HG03460 (cell line): ENCODE data around the gene TMEM175.

ENCODE experiments used
- ATAC-seq: cut with Tn5 transposase; IDR thresholded peaks from one replicate; pipeline ENCODE4 v1.9.1; 2021; ENCODE audit not compliant: unreplicated experiment

The TMEM175 gene

DNA sequence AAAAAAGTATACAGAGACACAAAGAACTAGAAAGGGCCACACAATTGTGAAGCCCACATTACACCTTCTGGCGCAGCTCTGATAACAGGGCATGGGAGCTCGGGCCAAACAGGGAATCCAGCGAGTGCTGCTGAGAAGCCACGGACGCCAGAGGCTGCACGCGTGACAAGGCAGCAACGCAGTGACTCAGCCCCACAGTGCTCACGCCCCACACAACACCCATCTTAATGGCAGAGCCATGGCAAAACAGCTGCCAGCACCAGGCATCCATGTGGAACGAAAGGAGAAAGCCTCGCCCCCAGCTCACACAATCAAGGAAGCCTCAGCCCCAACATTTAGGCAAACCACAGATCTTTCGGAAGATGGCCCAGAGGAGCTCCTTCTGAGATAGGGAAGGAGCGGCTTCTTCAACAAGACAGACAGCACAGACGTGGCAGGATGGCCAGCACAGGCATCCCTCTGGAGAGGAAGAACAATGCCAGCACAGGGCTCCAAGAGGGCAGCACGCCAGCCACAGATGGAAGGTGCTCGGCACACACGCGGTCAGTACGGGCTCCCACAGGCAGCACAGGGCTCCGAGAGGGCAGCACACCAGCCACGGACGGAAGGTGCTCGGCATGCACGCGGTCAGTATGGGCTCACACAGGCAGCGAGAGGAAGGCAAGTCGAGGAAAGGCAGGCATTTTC is 33.2 kb upstream of the TMEM175 start:
- no peak for ATAC-seq

DNA sequence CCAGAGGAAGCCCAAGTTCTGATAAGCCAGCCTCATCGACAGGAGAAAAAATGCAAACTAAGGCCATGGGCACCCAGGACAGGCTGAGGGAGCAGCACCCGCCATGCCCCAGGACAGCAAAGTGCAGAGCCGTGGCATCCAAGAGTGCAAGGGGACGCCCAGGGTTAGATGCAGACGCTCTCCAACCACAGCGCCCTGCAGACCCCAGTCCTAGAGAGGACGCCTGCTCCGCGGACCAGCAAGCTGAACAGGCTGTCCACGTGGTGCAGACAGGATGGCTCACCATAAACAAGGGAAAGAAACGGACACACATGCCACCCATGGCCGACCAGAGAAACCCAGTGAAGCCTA is 32.7 kb upstream of the TMEM175 start:
- ATAC-seq: no peak

DNA sequence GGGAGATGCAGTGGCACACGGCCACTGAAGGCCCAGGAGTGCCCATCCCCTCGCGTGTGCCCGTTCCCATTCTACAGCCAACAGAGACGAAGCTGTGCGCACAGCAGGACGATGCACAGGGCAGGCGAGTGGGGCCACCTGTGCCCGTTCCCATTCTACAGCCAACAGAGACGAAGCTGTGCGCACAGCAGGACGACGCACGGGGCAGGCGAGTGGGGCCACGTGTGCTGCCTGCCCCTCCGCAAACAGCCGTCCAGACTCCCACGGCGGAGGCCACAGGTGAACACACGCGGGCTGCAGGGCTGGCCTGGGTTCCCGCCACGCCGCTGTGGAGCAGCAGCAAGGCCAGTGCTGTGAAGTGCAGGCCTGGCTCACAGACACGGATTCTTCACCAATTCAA is 32.2 kb upstream of the TMEM175 start:
- no peak for ATAC-seq

DNA sequence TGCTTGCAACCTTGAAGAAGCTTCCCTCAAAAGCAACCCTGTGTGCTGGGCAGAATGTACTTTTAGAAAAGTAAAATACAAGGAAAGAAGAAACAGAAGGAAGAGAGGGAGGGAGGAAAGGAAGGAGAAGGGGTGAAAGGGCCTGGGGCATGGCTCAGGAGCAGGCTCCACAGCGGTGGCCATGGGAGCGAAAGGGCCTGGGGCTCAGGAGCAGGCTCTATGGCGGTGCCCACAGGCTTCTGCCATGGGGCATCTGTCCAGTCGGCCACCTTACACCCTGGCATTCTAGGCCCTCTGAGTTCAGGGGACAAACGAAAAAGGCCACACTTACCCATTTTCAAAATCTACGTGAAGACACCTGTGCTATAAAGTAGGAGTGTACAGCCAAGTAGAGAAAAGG is 31.5 kb upstream of the TMEM175 start:
- ATAC-seq: no peak

DNA sequence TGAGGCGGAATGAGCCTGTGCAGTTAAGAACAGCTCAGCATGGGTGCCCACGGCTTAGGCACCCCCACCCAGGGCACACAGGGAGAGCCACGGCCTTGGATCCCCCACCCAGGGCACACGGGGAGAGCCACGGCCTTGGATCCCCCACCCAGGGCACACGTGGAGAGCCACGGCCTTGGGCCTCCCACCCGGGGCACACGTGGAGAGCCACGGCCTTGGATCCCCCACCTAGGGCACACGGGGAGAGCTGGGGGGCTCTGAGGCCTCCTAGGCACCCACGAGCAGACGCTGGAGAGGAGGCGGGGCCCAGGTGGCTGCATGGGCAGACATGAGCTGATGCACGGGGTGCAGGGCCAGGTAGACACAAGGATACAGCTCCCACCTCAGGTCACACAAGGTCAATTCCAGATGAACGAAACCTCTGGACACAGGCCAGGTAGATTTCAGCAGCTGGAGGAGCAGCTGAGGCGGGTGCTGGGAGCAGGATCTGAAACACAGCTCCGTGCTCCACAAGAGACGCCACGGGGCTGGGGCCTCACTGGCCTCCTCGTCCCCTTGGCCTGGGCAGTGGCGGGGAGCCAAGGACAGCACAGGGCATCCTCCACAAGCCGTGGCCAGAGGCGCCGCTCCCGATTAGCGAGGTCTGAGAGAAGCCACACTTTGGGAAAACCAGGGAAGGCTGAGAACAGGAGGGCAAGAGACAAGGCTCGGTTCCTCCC is 30.9 kb upstream of the TMEM175 start:
- no peak for ATAC-seq

DNA sequence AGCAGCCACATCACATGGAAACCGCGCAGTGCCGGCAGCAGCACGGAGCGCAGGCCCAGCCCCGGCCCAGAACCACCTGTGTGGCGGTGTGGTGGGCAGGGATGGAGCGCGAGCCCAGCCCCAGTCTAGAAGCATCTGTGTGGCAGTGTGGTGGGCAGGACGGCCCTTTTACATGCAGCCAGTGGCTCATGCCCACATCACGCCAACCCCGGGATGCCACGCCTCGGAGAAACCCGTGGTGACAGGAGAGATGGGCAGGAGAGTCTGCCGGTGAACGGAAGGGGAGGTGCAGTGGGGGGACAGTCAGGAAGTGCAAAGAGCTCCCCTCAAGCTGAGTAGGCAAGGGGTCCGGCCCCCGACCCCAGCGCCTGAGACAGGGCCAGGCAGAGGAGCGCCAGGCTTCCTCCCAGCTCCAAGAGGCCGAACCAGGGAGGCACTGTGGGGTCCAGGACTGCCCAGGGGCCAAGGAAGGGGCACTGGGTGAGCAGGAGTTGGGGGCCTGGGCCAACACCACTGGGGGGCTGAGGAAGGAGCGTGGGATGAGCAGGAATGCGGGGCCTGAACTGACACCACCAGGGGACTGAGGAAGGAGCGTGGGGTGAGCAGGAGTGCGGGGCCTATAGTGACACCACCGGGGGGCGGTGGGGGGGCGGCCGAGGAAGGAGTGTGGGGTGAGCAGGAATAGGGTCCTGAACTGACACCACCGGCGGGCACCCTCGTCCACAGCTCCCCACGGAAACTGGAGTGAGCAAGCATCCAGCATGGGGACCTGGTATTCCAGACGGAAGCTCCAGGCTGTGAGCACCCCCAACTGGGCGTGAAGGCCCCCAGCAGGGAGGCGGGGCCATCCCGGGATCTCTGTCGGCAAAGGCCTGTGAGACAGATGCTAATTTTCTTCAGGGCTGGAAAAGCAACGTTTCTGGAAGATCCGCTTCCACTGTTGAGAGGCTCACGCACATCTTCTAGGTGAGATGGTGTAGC is 28.9 kb upstream of the TMEM175 start:
- ATAC-seq: no peak

DNA sequence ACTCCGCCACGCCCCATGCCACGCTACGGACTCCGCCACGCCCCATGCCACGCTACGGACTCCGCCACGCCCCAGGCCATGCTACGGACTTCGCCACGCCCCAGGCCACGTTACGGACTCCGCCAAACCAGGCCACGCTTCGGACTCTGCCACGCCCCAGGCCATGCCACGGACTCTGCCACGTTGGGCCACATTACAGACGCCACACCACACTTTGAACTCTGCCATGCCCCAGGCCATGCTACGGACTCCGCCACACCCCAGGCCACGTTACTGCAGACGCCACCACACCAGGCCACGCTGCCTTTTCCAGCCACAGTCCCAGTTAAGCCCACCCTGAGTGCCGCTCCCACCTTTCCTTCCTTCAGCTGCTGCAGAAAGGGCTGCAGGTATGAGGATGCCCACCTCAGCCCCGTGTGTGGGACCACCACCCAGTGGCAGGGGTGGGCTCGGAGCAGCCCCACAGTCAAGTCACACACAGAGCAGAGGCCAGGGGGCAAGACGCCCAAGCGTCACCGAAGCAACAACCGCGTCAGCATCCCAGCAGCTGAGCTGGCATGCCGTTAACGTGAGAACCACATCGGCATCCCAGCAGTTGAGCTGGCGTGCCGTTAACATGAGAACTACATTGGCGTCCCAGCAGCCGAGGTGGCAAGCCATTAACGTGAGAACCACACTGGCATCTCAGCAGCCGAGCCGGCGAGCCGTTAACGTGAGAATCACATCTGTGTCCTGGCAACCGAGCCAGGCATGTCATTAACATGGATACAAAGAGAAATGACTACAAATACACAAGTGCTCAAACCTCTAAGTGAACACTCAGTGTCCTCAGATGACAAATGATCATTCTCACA is 26.5 kb upstream of the TMEM175 start:
- ATAC-seq: no peak

DNA sequence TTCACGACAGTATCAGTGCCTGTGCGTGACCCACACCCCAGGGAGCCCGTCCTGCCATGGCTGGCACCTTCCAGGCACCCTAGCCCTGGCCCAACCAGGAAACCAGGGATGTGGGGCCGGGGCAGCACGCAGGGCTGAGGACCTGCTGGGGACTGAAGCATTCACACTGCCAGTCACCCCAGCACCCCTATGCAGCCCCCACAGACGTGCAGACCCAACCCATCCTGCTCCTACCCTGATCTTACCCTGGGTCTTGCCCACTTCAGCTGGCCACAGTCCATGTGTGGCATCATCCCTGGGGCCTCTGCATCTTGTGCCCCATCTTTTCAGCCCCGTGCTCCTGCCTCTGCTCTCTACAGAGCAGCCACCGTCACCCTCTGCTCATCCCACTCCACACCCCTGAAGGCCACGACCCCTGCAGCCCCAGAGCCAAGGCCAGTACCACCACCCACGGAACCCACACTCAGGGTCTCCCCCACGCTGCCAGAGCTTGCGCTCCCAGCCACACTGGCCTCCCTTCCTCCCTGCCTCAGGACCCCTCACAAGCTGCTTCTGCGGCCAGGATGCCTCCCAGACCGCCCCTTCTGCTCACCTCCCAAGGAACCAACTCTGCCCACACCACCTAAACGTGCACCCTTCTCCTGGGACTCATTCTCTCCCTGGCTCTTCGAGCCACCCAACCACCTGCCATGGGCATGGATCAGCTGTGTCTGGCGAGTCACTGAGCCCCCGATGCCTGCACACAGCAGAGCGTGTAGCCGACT is 25.7 kb upstream of the TMEM175 start:
- no peak for ATAC-seq

DNA sequence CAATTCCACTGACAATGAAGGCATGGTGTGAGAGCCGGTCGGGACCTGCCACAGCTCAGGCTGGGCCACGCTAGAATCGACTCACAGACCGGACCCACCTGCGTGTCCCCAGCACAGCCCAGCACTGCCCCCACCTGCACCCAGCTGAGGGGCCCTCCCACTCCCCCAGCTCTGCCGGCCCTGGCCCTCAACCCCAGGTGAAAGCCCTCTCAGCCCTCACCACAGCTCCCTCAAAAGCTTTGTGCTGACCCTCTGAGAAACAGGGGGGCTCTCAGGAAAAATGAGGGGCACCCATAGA is 25.2 kb upstream of the TMEM175 start:
- ATAC-seq: no peak

DNA sequence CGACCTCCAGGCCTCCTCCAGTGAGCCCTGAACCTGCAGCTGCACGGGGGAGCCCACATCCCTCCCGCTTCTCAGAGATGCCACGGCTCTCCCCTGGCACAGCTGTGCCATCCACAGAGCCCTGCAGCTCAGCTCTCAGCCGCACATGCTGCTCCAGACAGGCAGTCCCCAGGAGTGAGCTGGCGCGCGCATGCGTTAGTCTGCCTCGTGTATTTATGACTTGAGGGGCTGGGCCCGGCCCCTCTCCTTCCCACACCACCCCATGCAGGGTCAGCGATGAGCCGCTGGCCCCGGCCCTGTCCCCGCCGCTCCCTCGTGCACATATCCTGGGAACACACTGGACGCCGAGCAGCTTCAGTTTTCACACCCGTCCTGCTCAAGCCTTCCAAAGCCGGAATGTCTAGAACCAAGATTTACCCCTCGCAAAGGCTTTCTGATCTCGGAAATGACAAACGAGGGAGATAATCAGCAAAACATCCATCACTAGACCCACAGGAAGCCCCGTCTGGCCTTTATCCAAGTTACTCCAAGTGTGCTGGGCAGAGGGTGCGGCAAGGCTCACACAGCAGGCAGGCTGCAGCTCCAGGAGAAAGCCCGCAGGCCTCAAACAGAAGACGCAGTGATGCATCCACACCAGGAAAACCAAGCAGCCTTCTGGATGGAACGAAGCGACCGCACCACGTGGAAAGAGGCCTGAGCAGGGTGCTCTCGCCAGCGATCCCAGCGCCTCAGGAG is 24.4 kb upstream of the TMEM175 start:
- ATAC-seq: no peak

DNA sequence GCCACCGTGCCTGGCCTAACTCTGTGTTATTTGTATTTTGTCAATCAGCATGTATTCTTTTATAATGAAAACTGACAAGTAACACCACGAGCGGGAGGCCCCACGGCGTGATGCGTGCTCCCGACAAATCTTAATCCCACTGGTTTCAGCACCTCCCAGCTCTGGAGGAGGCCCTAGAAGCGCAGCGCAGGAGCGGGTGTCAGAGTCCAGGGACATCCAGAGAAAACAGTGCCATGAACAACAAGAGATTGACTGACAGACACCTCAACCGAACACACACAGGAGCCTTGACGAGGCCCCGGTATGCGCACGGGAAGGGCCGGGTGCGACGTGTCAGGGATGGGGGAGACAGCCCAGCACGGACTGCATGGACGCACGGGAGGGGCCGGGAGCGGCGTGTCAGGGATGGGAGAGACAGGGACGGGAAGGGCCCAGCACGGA is 23.1 kb upstream of the TMEM175 start:
- ATAC-seq: no peak

DNA sequence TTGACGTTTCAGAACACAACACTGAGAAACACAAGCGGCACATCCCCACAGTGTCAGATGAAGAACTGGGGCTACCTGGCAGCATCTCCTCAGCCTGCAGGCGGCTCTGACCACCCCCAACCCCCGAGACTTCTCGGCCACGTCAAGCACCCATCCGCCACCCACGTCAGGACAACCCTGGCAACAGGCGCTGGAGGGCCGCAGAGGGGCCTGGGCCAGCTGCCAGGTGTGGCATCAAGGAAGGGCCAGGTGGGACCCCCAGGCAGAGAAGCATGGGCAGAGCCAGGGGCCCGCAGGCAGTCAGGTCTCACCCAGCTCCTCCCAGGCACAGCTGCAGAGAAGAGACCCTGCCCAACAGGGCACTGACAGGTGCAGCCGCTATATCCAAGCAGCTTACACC is 22.4 kb upstream of the TMEM175 start:
- no peak for ATAC-seq

DNA sequence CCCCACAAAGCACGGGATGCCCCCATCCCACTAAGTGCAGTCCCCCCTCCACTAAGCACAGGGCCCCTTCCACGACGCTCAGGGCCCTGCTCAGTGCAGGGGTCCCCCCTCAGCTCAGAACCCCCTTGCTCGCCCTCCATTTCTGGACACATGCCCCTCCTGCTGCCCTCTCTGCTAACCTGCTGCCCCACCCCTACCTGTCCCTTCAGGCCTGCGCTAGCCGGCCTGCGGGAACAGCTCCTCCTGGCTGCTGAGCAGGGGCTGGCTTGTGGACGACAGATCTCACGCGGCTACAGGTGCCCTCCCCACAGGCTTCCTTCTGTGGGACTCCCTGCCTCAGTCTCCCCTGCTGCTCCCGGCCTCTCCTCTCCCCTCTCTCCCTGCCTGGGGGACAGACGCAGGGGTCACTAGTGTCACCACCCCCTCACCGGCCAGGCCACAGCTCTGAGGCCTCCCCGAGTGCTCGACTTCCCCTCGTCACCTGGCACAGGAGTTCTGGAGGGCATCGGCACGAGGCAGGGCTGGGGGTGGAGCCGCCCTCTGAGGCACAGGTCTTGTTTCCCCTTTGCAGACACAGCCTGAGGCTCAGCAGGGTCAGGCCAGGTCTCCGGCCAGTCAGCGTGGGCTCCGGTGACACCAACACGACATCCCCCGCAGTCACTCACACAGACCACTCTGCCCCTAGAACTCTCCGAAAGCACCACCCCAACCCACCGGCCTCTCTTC is 21.7 kb upstream of the TMEM175 start:
- ATAC-seq: no peak

DNA sequence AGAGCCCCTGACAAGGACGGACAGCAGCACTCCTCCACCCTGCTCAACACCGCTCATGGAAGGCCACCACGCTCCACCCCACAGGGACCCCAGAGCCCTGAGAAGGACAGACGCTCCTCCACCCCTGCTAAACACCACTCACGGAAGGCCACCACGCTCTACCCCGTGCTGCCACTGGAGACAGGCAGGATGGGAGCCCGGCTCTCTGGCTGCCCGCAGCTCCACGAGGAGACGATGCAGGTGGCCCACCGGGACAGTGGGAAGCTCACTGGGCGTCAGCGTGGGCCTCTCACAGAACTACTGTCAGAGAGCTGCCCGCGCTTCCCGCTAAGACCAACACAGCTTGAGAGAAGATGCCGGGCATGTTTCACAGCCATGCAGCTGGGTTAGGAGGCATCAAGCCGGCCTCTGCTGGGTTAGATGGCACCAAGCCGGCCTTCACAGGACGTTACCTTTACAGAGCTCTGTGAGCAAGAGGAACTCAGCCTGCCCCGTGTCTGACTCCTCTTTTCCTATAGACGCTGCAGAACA is 21.0 kb upstream of the TMEM175 start:
- no peak for ATAC-seq

DNA sequence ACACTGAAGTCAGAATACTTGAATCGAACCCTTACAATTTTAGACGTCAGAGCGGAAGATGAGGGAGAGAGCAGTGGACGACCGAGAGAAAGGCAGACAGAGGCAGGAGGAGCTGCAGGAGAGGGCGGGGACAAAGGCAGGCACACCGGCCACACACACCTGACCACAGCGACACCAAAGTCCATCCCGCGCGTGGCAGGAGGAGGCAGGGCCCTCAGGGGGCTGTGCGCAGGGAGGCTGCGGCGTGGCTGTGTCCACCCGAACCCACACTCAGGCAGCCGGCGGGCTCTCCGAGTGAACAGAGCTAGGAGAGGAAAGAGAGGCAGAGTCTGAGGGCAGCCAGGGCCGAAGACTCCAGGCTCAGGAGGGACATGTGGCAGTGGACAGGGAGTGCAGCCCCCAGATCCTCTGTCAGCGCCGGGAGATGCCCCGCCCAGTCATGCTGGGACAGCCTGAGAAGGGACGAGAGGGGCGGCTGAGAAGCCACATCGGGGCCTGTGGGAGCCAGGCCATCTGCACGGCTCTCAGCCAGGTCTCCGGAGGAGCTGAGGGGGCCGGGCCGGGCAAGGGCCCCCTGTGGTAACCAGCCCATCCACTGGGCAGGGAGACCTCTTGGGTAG is 20.3 kb upstream of the TMEM175 start:
- no peak for ATAC-seq

DNA sequence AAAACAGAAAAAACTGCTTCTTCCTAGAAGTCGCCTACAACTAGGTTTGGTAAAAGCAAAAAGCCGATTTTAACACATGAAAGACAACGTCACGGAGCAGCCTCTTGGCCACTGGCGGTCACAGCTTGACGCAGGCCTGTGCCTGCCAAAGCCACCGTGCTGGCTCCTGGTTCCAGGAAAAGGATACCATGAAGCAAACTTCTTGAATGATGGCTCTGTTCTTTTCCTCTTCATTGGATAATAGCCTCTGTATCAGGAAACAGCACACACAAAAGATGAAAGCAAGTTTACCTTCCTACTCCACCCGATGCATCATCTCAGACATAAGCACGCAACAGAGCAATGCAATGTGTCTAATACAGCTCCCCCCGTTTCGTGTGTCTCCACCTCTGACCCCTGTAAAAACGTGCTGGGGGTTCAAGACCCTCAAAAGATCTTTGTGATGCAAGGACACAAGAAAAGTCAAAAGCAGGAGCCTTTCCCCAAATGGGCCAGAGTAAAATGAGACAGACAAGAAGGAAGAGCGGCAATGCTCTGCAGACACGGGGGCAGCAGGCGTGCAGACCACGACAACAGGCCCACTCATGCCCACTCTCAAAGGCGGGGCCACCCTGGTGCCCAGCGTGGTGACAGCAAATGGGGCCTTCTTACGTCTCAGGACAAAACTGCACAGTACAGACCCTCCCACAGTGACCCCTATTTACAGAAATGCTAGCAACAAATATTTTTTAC is 19.5 kb upstream of the TMEM175 start:
- no peak for ATAC-seq

DNA sequence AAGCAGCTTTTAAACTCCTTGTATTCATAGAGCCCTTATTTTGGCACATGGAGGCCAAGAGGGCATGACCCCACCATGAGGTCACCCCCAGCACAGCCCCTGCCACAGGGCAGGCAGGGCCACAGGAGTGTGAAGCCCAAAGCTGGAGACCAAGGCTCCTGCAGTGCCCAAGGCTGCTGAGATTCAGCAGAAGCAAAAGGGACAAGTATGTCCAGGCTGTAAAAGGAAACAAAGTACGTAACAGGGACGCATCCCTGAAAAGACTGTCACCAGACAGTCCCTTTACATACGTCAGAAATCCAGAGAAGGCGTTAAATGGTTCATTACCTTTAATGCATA is 19.0 kb upstream of the TMEM175 start:
- no peak for ATAC-seq

DNA sequence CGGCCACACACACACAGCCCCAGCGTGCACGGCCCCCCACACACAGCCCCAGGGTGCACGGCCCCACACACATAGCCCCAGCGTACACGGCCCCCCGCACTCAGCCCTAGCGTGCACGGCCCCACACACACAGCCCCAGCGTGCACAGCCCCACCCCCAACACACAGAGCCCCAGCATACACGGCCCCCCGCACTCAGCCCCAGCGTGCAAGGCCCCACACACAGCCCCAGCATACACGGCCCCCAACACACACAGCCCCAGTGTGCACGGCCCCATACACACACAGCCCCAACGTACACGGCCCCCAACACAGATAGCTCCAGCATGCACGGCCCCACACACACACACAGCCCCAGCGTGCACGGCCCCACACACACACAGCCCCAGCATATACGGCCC is 17.7 kb upstream of the TMEM175 start:
- no peak for ATAC-seq
